ENCODE data around the gene ADORA2A.

ADORA2A gene

GRCh38 chr22:24391836-24392217 is 35.6 kb upstream of the ADORA2A start:
- no peak overlapping the region for H3K27ac ChIP-seq (ENCODE audit: low read depth, low read length)
- H3K36me3 ChIP-seq (ENCODE audit: control insufficient read depth in 5 of 5, insufficient read depth in 5 of 5, low read length in 5 of 5): peaks cover 0 to 14% (median 9%) of the 10 kb centered on the region in 5 donors

DNA sequence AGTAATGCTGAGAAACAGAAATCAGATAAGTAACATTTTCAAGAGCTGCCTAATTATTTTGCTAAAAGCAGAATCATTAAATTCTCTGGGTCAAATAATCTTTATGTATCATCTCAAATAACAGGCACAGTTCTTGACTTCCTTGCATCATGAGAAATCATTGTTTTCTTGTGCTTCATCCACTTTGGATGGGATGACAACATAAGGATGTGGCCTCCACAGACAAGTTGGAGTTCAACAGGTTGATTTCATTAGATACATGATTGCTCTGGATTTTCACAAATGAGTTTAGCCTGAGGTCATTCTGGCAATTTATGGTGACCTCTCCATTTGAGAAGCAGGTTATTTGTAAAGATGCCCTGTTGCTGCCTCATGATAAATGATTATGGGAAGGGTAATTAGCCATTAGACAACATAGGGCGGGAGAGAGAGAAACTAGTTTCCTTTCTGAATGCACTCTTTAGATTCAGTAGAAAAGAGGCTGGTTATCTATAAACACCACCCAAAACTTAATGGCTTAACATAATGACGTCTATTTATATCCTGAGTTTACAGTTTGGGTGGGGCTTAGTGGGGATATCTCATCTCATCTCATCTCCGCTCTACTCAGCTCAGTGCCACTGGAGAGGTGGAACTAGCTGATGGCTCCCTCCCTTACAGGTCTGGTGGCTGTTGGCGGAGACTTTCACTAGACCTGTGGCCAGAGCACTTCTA is 35.0 kb upstream of the ADORA2A start:
- Histone ChIP-seq H3K27me3 (ENCODE audit: control insufficient read depth in 5 of 5, insufficient read depth in 4 of 5, low read length in 5 of 5) (no peaks in the 10 kb centered on the region), H3K9me3 (ENCODE audit: control insufficient read depth in 5 of 5, low read length in 5 of 5) (no peaks in the 10 kb centered on the region), H3K4me1 (ENCODE audit: control insufficient read depth in 5 of 5, insufficient read depth in 5 of 5, low read length in 5 of 5) (peaks cover 2 to 28% (median 22%) of the 10 kb centered on the region in 5 donors), H3K9ac (ENCODE audit: low read length in 5 of 5) (no peak overlapping the region), H3K27ac (ENCODE audit: low read depth, low read length) (no peak overlapping the region), H3K36me3 (ENCODE audit: control insufficient read depth in 5 of 5, insufficient read depth in 5 of 5, low read length in 5 of 5) (peaks cover 3 to 19% (median 14%) of the 10 kb centered on the region in 5 donors), H3K4me3 (ENCODE audit: low read depth in 1 of 5, low read length in 5 of 5) (no peak overlapping the region)

More at GRCh38 chr22:24391836-24392217, 35.6 kb upstream of the ADORA2A start:
- Histone ChIP-seq H3K27me3 (ENCODE audit: control insufficient read depth in 5 of 5, insufficient read depth in 4 of 5, low read length in 5 of 5) (no peaks in the 10 kb centered on the region), H3K9me3 (ENCODE audit: control insufficient read depth in 5 of 5, low read length in 5 of 5) (no peaks in the 10 kb centered on the region), H3K4me1 (ENCODE audit: control insufficient read depth in 5 of 5, insufficient read depth in 5 of 5, low read length in 5 of 5) (peaks cover 2 to 26% (median 22%) of the 10 kb centered on the region in 5 donors), H3K4me3 (ENCODE audit: low read depth in 1 of 5, low read length in 5 of 5) (no peak overlapping the region), H3K9ac (ENCODE audit: low read length in 5 of 5) (no peak overlapping the region)

GRCh38 chr22:24393012-24393559 is 34.3 kb upstream of the ADORA2A start:
- peaks cover 3 to 24% (median 16%) of the 10 kb centered on the region in 5 donors for H3K36me3 ChIP-seq (ENCODE audit: control insufficient read depth in 5 of 5, insufficient read depth in 5 of 5, low read length in 5 of 5)
- no peaks in the 10 kb centered on the region for H3K9me3 ChIP-seq (ENCODE audit: control insufficient read depth in 5 of 5, low read length in 5 of 5)
- H3K9ac ChIP-seq (ENCODE audit: low read length in 5 of 5): no peak overlapping the region
- H3K4me1 ChIP-seq (ENCODE audit: control insufficient read depth in 5 of 5, insufficient read depth in 5 of 5, low read length in 5 of 5): peaks cover 2 to 28% (median 22%) of the 10 kb centered on the region in 5 donors
- H3K27me3 ChIP-seq (ENCODE audit: control insufficient read depth in 5 of 5, insufficient read depth in 4 of 5, low read length in 5 of 5): no peaks in the 10 kb centered on the region
- no peak overlapping the region for H3K27ac ChIP-seq (ENCODE audit: low read depth, low read length)
- no peak overlapping the region for H3K4me3 ChIP-seq (ENCODE audit: low read depth in 1 of 5, low read length in 5 of 5)

DNA sequence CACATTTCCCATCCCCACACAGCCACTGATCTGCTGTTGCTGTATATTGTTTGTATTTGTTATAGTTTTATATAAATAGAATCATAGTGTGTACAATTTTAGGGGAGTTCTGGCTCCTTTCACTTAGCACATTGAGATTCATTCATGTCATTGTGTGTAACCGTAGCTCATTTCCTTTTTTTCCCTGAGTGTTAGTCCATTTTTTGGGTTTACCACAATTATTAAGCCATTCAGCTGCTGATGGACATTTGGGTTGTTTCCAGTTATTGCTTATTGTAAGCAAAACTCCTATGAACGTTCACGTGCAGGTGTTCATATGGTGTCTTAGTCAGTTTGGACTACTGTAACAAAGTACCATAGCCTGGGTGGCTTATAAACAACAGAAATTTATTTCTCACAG is 33.6 kb upstream of the ADORA2A start:
- Histone ChIP-seq H3K9ac (ENCODE audit: low read length in 5 of 5) (no peak overlapping the region), H3K9me3 (ENCODE audit: control insufficient read depth in 5 of 5, low read length in 5 of 5) (no peaks in the 10 kb centered on the region), H3K4me1 (ENCODE audit: control insufficient read depth in 5 of 5, insufficient read depth in 5 of 5, low read length in 5 of 5) (peaks cover 2 to 28% (median 22%) of the 10 kb centered on the region in 5 donors), H3K36me3 (ENCODE audit: control insufficient read depth in 5 of 5, insufficient read depth in 5 of 5, low read length in 5 of 5) (peaks cover 3 to 31% (median 22%) of the 10 kb centered on the region in 5 donors), H3K4me3 (ENCODE audit: low read depth in 1 of 5, low read length in 5 of 5) (no peak overlapping the region), H3K27me3 (ENCODE audit: control insufficient read depth in 5 of 5, insufficient read depth in 4 of 5, low read length in 5 of 5) (no peaks in the 10 kb centered on the region), H3K27ac (ENCODE audit: low read depth, low read length) (no peak overlapping the region)

DNA sequence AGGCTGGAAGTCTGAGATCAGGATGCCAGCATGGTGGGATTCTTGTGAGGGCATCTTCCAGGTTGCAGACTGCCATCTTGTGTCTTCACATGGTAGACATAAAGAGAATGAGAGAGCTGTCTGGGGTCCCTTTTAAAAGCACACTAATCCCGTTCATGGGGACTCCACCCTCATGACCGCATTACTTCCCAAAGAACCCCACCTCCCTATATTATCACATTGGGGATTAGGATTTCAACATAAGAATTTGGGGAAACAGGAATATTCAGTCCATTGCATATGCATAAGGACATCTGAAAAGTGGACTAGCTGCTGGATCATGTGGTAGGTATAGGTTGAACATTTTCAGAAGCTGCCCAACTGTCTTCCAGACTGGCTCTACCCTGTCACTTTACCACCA is 33.1 kb upstream of the ADORA2A start:
- H3K36me3 ChIP-seq (ENCODE audit: control insufficient read depth in 5 of 5, insufficient read depth in 5 of 5, low read length in 5 of 5): peaks cover 3 to 32% (median 23%) of the 10 kb centered on the region in 5 donors
- no peak overlapping the region for H3K4me3 ChIP-seq (ENCODE audit: low read depth in 1 of 5, low read length in 5 of 5)
- H3K27me3 ChIP-seq (ENCODE audit: control insufficient read depth in 5 of 5, insufficient read depth in 4 of 5, low read length in 5 of 5): no peaks in the 10 kb centered on the region
- no peaks in the 10 kb centered on the region for H3K9me3 ChIP-seq (ENCODE audit: control insufficient read depth in 5 of 5, low read length in 5 of 5)
- peaks cover 2 to 27% (median 22%) of the 10 kb centered on the region in 5 donors for H3K4me1 ChIP-seq (ENCODE audit: control insufficient read depth in 5 of 5, insufficient read depth in 5 of 5, low read length in 5 of 5)
- no peak overlapping the region for H3K27ac ChIP-seq (ENCODE audit: low read depth, low read length)
- no peak overlapping the region for H3K9ac ChIP-seq (ENCODE audit: low read length in 5 of 5)

DNA sequence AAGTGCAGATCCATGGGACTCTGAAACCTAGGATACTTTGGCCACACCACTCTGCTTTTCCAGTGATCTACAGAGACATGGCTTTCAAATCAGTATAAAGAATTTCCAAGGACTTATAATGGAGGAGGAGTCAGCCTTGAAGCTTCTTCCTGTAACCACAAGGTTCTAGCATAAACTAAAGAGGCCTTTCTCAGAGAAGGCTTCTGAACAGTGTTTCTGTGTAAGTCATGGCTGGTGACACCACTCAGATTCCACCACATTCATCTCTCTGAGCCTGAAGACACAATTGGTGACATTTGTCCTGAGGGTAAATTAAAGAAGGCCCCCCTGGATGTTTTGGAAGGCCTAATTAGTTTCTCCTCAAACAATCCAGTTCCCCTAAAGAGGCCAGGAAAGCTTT is 29.0 kb upstream of the ADORA2A start:
- Histone ChIP-seq H3K9ac (ENCODE audit: low read length in 5 of 5) (no peak overlapping the region), H3K36me3 (ENCODE audit: control insufficient read depth in 5 of 5, insufficient read depth in 5 of 5, low read length in 5 of 5) (peaks cover 3 to 39% (median 25%) of the 10 kb centered on the region in 5 donors), H3K4me3 (ENCODE audit: low read depth in 1 of 5, low read length in 5 of 5) (no peak overlapping the region), H3K4me1 (ENCODE audit: control insufficient read depth in 5 of 5, insufficient read depth in 5 of 5, low read length in 5 of 5) (peaks cover 6 to 31% (median 15%) of the 10 kb centered on the region in 5 donors), H3K27ac (ENCODE audit: low read depth, low read length) (no peak overlapping the region), H3K9me3 (ENCODE audit: control insufficient read depth in 5 of 5, low read length in 5 of 5) (no peaks in the 10 kb centered on the region), H3K27me3 (ENCODE audit: control insufficient read depth in 5 of 5, insufficient read depth in 4 of 5, low read length in 5 of 5) (no peaks in the 10 kb centered on the region)

- H3K4me3 ChIP-seq (ENCODE audit: low read depth in 1 of 5, low read length in 5 of 5): no peak overlapping the region
- H3K27me3 ChIP-seq (ENCODE audit: control insufficient read depth in 5 of 5, insufficient read depth in 4 of 5, low read length in 5 of 5): no peaks in the 10 kb centered on the region
- no peaks in the 10 kb centered on the region for H3K9me3 ChIP-seq (ENCODE audit: control insufficient read depth in 5 of 5, low read length in 5 of 5)
- peaks cover 3 to 48% (median 30%) of the 10 kb centered on the region in 5 donors for H3K36me3 ChIP-seq (ENCODE audit: control insufficient read depth in 5 of 5, insufficient read depth in 5 of 5, low read length in 5 of 5)
- no peak overlapping the region for H3K9ac ChIP-seq (ENCODE audit: low read length in 5 of 5)
- H3K27ac ChIP-seq (ENCODE audit: low read depth, low read length): peak overlapping the region; percentile 37
- H3K4me1 ChIP-seq (ENCODE audit: control insufficient read depth in 5 of 5, insufficient read depth in 5 of 5, low read length in 5 of 5): peaks cover 6 to 34% (median 15%) of the 10 kb centered on the region in 5 donors
Observed at GRCh38 chr22:24400034-24400725, 27.2 kb upstream of the ADORA2A start.

- Histone ChIP-seq H3K27ac (ENCODE audit: low read depth, low read length) (peak overlapping the region; percentile 37), H3K9ac (ENCODE audit: low read length in 5 of 5) (peak overlapping the region in 1 of 5 donors; percentile 15), H3K27me3 (ENCODE audit: control insufficient read depth in 5 of 5, insufficient read depth in 4 of 5, low read length in 5 of 5) (no peaks in the 10 kb centered on the region), H3K9me3 (ENCODE audit: control insufficient read depth in 5 of 5, low read length in 5 of 5) (no peaks in the 10 kb centered on the region), H3K4me1 (ENCODE audit: control insufficient read depth in 5 of 5, insufficient read depth in 5 of 5, low read length in 5 of 5) (peaks cover 6 to 34% (median 15%) of the 10 kb centered on the region in 5 donors), H3K4me3 (ENCODE audit: low read depth in 1 of 5, low read length in 5 of 5) (peak overlapping the region in 1 of 5 donors; percentile 7), H3K36me3 (ENCODE audit: control insufficient read depth in 5 of 5, insufficient read depth in 5 of 5, low read length in 5 of 5) (peaks cover 3 to 47% (median 26%) of the 10 kb centered on the region in 5 donors)
Observed at GRCh38 chr22:24400726-24401596, 26.4 kb upstream of the ADORA2A start.

- Histone ChIP-seq H3K4me1 (ENCODE audit: control insufficient read depth in 5 of 5, insufficient read depth in 5 of 5, low read length in 5 of 5) (peaks cover 7 to 41% (median 16%) of the 10 kb centered on the region in 5 donors), H3K36me3 (ENCODE audit: control insufficient read depth in 5 of 5, insufficient read depth in 5 of 5, low read length in 5 of 5) (peaks cover 2 to 38% (median 20%) of the 10 kb centered on the region in 5 donors), H3K9ac (ENCODE audit: low read length in 5 of 5) (no peak overlapping the region), H3K27ac (ENCODE audit: low read depth, low read length) (peak overlapping the region; percentile 37), H3K4me3 (ENCODE audit: low read depth in 1 of 5, low read length in 5 of 5) (no peak overlapping the region), H3K9me3 (ENCODE audit: control insufficient read depth in 5 of 5, low read length in 5 of 5) (no peaks in the 10 kb centered on the region), H3K27me3 (ENCODE audit: control insufficient read depth in 5 of 5, insufficient read depth in 4 of 5, low read length in 5 of 5) (no peaks in the 10 kb centered on the region)
Observed at GRCh38 chr22:24401931-24402367, 25.4 kb upstream of the ADORA2A start.

Data from subcutaneous abdominal adipose tissue (tissue), 5 donors.